Gastrocnemius medialis (tissue), 4 donors: ENCODE data around the gene KIF5B. TPM values are rescaled to one million over a fixed set of nuclear protein-coding genes. Genes with fewer than 3 reads are reported as not detected.
"Not testable (repeated sequence)": the region's sequence is repeated elsewhere in the genome, so short reads cannot be mapped to it uniquely, and the experiment has no call there.

Source experiments
- ATAC-seq, 2 donors: fragments of 150-250 bp; one replicate each; pipeline ENCODE4 v1.9.1; 2016
- DNase-seq, 2 donors: peaks; one replicate each; pipeline ENCODE4 v3.0.0-alpha.2; 2019
- H3K27ac ChIP-seq, 4 donors: fragments of 200-600 bp; sonication (generic); 1 replicate in 1 of 4; 2 replicates in 3 of 4; pipeline ENCODE4 v1.5.1; 2016 to 2018; ENCODE audit warnings: mild to moderate bottlenecking in 2 of 4, moderate library complexity in 1 of 4
- H3K27me3 ChIP-seq, 3 donors: fragments of 200-600 bp; sonication (generic) in 2 of 3; 1 replicate in 1 of 3; 2 replicates in 2 of 3; pipeline versions ENCODE4 v1.5.1 to v1.6.0; 2016 to 2019; ENCODE audit warnings: mild to moderate bottlenecking in 1 of 3, moderate library complexity in 1 of 3
- H3K36me3 ChIP-seq, 2 donors: fragments of 200-600 bp; sonication (generic) in 1 of 2; one replicate each; pipeline ENCODE4 v1.5.1; 2017 to 2018
- H3K4me1 ChIP-seq, 2 donors: fragments of 200-600 bp; sonication (generic) in 1 of 2; one replicate each; pipeline ENCODE4 v1.5.1; 2016 to 2017; ENCODE audit warnings: mild to moderate bottlenecking in 2 of 2
- H3K4me3 ChIP-seq, 4 donors: fragments of 200-600 bp; sonication (generic) in 3 of 4; 1 replicate in 1 of 4; 2 replicates in 3 of 4; pipeline ENCODE4 v1.5.1; 2016 to 2019; ENCODE audit warnings: mild to moderate bottlenecking in 2 of 4
- H3K9me3 ChIP-seq, 3 donors: fragments of 200-600 bp; sonication (generic) in 2 of 3; 1 replicate in 1 of 3; 2 replicates in 2 of 3; pipeline ENCODE4 v1.5.1; 2016 to 2019
- POLR2A ChIP-seq, 2 donors: fragments of 450-650 bp; IDR thresholded peaks; one replicate each; pipeline ENCODE4 v1.6.1; 2017; ENCODE audit warnings: antibody characterized with exemption in 2 of 2, mild to moderate bottlenecking in 2 of 2, moderate library complexity in 2 of 2
- in situ Hi-C, 4 donors: fragments of 200-750 bp; cut with MboI; loops; one replicate each; pipeline versions ENCODE4 v1.15.0 to v1.8.0; 2017; ENCODE audit warnings: low sequenced_read_pairs in 4 of 4
- intact Hi-C: fragments of 100-400 bp; cut with DNase I; formaldehyde crosslinking; loops from one replicate; pipeline ENCODE4 v1.15.1; 2023; ENCODE audit warnings: low total_unique reads
- total RNA-seq, 4 donors: library from RNA; depleted of rRNA; stranded (reverse); fragments of >200 nt; gene quantifications; one replicate each; pipeline versions ENCODE4 v1.1.0 to v1.2.3, GENCODE V29; 2016
- TF ChIP-seq, protein P1 (sequence below), 5 experiments: fragments of 450-650 bp in 3 of 5; fragments of 200-600 bp in 2 of 5; sonication (generic) in 2 of 5; IDR thresholded peaks in 4 of 5; conservative IDR thresholded peaks in 1 of 5; 1 replicate in 4 of 5; 2 replicates in 1 of 5; pipeline ENCODE4 v1.5.1; 2016 to 2019; ENCODE audit warnings: antibody characterized with exemption in 5 of 5, mild to moderate bottlenecking in 3 of 5, moderate library complexity in 3 of 5

Gene KIF5B
- total RNA-seq, 4 donors from 2014 or later, result 123 to 151 (median 142) TPM

DNA sequence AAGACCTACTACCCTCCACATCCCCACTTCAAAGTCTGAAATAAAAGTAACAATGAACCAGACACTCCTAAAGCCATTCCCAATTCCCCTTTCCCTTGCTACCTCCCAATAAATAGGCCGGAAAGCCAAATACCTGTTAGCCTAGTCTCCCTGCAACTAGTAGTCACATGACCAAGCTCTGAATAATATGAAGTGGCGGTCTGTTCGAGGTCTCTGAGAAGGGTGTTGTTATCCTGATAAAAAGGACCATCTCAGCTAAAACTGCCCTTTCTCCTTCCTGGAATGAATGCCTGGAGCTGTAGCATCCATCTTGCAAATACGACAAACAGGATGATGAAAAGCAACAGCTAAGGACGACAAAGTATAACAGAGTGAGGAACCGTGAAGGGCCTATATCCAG lies 6.0 kb downstream of the KIF5B start:
- no peak for ATAC-seq
- Histone ChIP-seq H3K27ac (no peak overlapping the region), H3K4me3 (no peak overlapping the region), H3K36me3 (peaks cover 0 to 18% of the 10 kb centered on the region in 2 donors), H3K9me3 (no peaks in the 10 kb centered on the region), H3K27me3 (no peaks in the 10 kb centered on the region), H3K4me1 (peaks cover 59 to 60% of the 10 kb centered on the region in 2 donors)
- DNase-seq, result no peak
- in situ Hi-C loops, result loop anchor here in 3 of 4 donors (10.0 to 25.0 kb wide), 3 partner anchors 287 to 325 kb away; partner anchors contain the start of gene EPC1 (in 1 of the 3)
- intact Hi-C loops, result loop anchor here (5.0 to 10.0 kb wide), 2 partner anchors 397 to 905 kb away; partner anchors contain the start of genes CCDC7 and ITGB1
- TF ChIP-seq, protein P1, sequence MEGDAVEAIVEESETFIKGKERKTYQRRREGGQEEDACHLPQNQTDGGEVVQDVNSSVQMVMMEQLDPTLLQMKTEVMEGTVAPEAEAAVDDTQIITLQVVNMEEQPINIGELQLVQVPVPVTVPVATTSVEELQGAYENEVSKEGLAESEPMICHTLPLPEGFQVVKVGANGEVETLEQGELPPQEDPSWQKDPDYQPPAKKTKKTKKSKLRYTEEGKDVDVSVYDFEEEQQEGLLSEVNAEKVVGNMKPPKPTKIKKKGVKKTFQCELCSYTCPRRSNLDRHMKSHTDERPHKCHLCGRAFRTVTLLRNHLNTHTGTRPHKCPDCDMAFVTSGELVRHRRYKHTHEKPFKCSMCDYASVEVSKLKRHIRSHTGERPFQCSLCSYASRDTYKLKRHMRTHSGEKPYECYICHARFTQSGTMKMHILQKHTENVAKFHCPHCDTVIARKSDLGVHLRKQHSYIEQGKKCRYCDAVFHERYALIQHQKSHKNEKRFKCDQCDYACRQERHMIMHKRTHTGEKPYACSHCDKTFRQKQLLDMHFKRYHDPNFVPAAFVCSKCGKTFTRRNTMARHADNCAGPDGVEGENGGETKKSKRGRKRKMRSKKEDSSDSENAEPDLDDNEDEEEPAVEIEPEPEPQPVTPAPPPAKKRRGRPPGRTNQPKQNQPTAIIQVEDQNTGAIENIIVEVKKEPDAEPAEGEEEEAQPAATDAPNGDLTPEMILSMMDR (IDR thresholded peaks at IDR 0.05 in 4 of 5, conservative IDR thresholded peaks at IDR 0.05 in 1 of 5), result no peak
- no peak for TF ChIP-seq POLR2A (IDR thresholded peaks at IDR 0.05)

GRCh38 chr10:32049113-32049512 lies 7.1 kb downstream of the KIF5B start:
- H3K4me3 ChIP-seq, result no peak overlapping the region
- no peaks in the 10 kb centered on the region for H3K27me3 ChIP-seq
- intact Hi-C loops, result no loop called here
- no peak for DNase-seq
- no peaks in the 10 kb centered on the region for H3K9me3 ChIP-seq
- peaks cover 0 to 28% of the 10 kb centered on the region in 2 donors for H3K36me3 ChIP-seq
- H3K27ac ChIP-seq, result no peak overlapping the region
- peaks cover 56 to 60% of the 10 kb centered on the region in 2 donors for H3K4me1 ChIP-seq
- no peak for ATAC-seq
- TF ChIP-seq, protein P1 (IDR thresholded peaks at IDR 0.05 in 4 of 5, conservative IDR thresholded peaks at IDR 0.05 in 1 of 5), result no peak
- TF ChIP-seq POLR2A (IDR thresholded peaks at IDR 0.05), result no peak
- in situ Hi-C loops, result no loop called here

GRCh38 chr10:32048282-32048681 lies 7.9 kb downstream of the KIF5B start:
- intact Hi-C loops (no loop called here), in situ Hi-C loops (no loop called here)
- Histone ChIP-seq H3K4me1 (peaks cover 56 to 61% of the 10 kb centered on the region in 2 donors), H3K9me3 (no peaks in the 10 kb centered on the region), H3K36me3 (peaks cover 0 to 28% of the 10 kb centered on the region in 2 donors), H3K27me3 (no peaks in the 10 kb centered on the region), H3K4me3 (no peak overlapping the region), H3K27ac (no peak overlapping the region)
- TF ChIP-seq, protein P1 (IDR thresholded peaks at IDR 0.05 in 4 of 5, conservative IDR thresholded peaks at IDR 0.05 in 1 of 5), result no peak
- no peak for TF ChIP-seq POLR2A (IDR thresholded peaks at IDR 0.05)
- ATAC-seq, result no peak
- DNase-seq, result no peak

GRCh38 chr10:32047881-32048280 lies 8.3 kb downstream of the KIF5B start:
- peaks cover 56 to 61% of the 10 kb centered on the region in 2 donors for H3K4me1 ChIP-seq
- H3K9me3 ChIP-seq, result no peaks in the 10 kb centered on the region
- ATAC-seq (no peak), DNase-seq (no peak)
- intact Hi-C loops, result no loop called here
- peaks cover 0 to 28% of the 10 kb centered on the region in 2 donors for H3K36me3 ChIP-seq
- H3K4me3 ChIP-seq, result no peak overlapping the region
- in situ Hi-C loops, result no loop called here
- H3K27ac ChIP-seq, result no peak overlapping the region
- H3K27me3 ChIP-seq, result no peaks in the 10 kb centered on the region
- TF ChIP-seq, protein P1 (IDR thresholded peaks at IDR 0.05 in 4 of 5, conservative IDR thresholded peaks at IDR 0.05 in 1 of 5), result no peak
- TF ChIP-seq POLR2A (IDR thresholded peaks at IDR 0.05), result no peak

- H3K4me1 ChIP-seq, result peaks cover 46 to 55% of the 10 kb centered on the region in 2 donors
Observed at GRCh38 chr10:32046151-32046550, 10.1 kb downstream of the KIF5B start.

DNA sequence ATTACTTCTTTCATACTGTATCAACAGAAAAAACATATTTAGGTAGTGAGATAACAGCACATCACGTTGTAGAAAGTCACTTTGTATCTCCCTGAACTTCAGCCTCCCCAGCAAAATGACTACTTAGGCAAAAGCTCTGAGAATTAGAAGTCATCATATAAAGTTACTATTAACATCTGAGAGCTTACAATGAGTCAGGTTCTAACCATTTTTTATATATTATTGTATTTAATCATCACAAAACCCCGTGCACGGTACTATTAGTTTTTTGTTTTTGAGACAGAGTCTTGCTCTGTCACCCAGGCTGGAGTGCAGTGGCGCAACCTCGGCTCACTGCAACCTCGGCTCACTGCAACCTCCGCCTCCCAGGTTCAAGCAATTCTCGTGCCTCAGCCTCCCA lies 13.5 kb downstream of the KIF5B start:
- intact Hi-C loops, ATAC-seq, H3K4me3 ChIP-seq, DNase-seq, in situ Hi-C loops, H3K27ac ChIP-seq, H3K27me3 ChIP-seq, H3K9me3 ChIP-seq: not testable (repeated sequence)
- peaks cover 0 to 37% of the 10 kb centered on the region in 2 donors for H3K36me3 ChIP-seq
- peaks cover 37 to 49% of the 10 kb centered on the region in 2 donors for H3K4me1 ChIP-seq

More at GRCh38 chr10:32046151-32046550, 10.1 kb downstream of the KIF5B start:
- DNase-seq (no peak), ATAC-seq (no peak)
- Histone ChIP-seq H3K27me3 (no peaks in the 10 kb centered on the region), H3K4me3 (no peak overlapping the region), H3K27ac (no peak overlapping the region), H3K36me3 (peaks cover 0 to 28% of the 10 kb centered on the region in 2 donors), H3K9me3 (no peaks in the 10 kb centered on the region)
- no peak for TF ChIP-seq POLR2A (IDR thresholded peaks at IDR 0.05)
- TF ChIP-seq, protein P1 (IDR thresholded peaks at IDR 0.05 in 4 of 5, conservative IDR thresholded peaks at IDR 0.05 in 1 of 5), result no peak
- intact Hi-C loops, result no loop called here
- in situ Hi-C loops, result no loop called here
